Measurements from ENCODE around the gene NEU1. TPM values are rescaled to one million over a fixed set of nuclear protein-coding genes. Genes with fewer than 3 reads are reported as not detected.

The NEU1 gene
- total and polyA plus RNA-seq, 2 of the 8 experiments (the other 6 are each of a cell fraction or from before 2014, with no cell fraction given), result 41.2 to 72.1 TPM

DNA sequence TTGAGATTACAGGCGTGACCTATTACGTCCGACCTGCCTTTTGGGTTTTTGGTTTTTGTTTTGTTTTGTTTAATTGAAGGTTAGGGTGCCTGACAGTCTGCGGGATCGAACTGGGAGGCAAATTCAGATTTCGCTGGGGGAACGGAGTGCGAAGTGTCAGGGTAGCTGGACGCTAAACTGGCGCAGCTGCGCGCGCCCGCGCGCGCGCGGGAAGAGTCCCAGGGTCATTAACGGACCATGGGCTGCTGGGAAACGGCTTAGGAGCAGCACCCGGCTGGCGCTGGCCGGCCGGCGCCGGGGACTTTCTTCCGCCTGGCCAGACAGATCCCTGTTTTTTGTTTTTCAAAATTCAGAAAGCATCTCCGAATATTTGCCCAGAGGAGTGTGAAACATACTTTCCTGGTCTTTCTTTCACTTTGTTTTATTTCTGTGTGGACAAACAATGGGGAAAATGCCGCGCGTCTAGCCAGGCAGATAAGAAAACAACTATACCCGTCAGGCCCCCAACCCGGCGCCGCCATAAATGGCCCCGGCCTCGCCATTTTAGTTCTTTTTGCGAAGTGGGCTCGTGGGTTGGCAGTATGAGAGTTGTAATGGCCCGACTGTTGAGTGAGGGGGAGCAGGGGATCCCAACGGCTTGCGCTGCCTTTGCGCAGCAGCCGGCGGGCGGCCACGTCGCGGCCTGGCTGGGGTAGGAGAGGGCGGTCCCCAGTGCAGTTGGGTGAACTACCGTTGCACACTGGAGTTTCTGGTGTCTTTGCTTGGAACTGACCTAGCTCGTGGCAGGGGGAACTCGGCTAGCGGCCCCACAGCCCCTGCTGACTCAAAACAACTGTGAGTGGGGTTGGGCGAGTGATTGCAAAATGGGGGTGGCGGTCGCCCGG, 28.0 kb downstream of the NEU1 start (continued):
- TF ChIP-seq SRF (IDR thresholded peaks at IDR 0.05; ENCODE audit: low read depth, low read length), result no peak
- TF ChIP-seq JUN (IDR thresholded peaks at IDR 0.05; ENCODE audit: low read depth, low read length), result peak; percentile 46; the same call in 1 of the 2 replicates
- TF ChIP-seq POU5F1 (IDR thresholded peaks at IDR 0.05; ENCODE audit: low read depth, low read length), result 0 out of 2 replicates have a peak, but pooled peaks have one; percentile 36
- TF ChIP-seq MAFK (IDR thresholded peaks at IDR 0.05; ENCODE audit: low read depth, low read length), result no peak
- peak; percentile 76 for TF ChIP-seq KDM4A (IDR thresholded peaks at IDR 0.05; ENCODE audit: low read depth, low read length, severe bottlenecking)
- no peak for TF ChIP-seq SIX5 (IDR thresholded peaks at IDR 0.05; ENCODE audit: low read depth, low read length)
- peak; percentile 65; the same call in 1 of the 2 replicates for TF ChIP-seq RBBP5 (IDR thresholded peaks at IDR 0.05; ENCODE audit: borderline replicate concordance, low read depth, low read length)
- no peak; the same call in 1 of the 2 replicates for TF ChIP-seq CREB1 (IDR thresholded peaks at IDR 0.05)
- no peak for TF ChIP-seq CBX8 (IDR thresholded peaks at IDR 0.05; ENCODE audit: borderline replicate concordance, low read depth, low read length)
- peak; percentile 77; the same call in 1 of the 2 replicates for TF ChIP-seq KDM1A (IDR thresholded peaks at IDR 0.05; ENCODE audit: borderline replicate concordance, low read length)
- TF ChIP-seq POLR2AphosphoS5 (IDR thresholded peaks at IDR 0.05; ENCODE audit: low read depth, low read length), result peak; percentile 97
- TF ChIP-seq HDAC6 (IDR thresholded peaks at IDR 0.05; ENCODE audit: low read depth, low read length), result no peak
- TF ChIP-seq CEBPB (IDR thresholded peaks at IDR 0.05; ENCODE audit: low read depth, low read length), result no peak
- no peak for TF ChIP-seq RNF2 (IDR thresholded peaks at IDR 0.05; ENCODE audit: borderline replicate concordance, low read depth, low read length, missing control alignments, poor library complexity, severe bottlenecking)
- no peak for TF ChIP-seq SP1 (IDR thresholded peaks at IDR 0.05; ENCODE audit: low read depth, low read length)
- TF ChIP-seq, protein P1, sequence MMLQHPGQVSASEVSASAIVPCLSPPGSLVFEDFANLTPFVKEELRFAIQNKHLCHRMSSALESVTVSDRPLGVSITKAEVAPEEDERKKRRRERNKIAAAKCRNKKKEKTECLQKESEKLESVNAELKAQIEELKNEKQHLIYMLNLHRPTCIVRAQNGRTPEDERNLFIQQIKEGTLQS (IDR thresholded peaks at IDR 0.05; ENCODE audit: insufficient read depth, low read depth, low read length), result no peak
- TF ChIP-seq KDM5A (IDR thresholded peaks at IDR 0.05; ENCODE audit: low read length), result 0 out of 2 replicates have a peak, but pooled peaks have one; percentile 31
- TF ChIP-seq CHD1 (IDR thresholded peaks at IDR 0.05; ENCODE audit: low read depth, low read length), result no peak; the same call in 1 of the 2 replicates
